Colonic mucosa (tissue), 4 donors: ENCODE results near the gene CRPPA. TPM values are rescaled to one million over a fixed set of nuclear protein-coding genes. Genes with fewer than 3 reads are reported as not detected.

Source experiments
- DNase-seq: peaks from one replicate; pipeline ENCODE4 v3.0.0-alpha.2; 2020
- H3K27ac ChIP-seq: fragments of 200-600 bp; one replicate; pipeline ENCODE4 v1.8.0; 2021
- H3K27me3 ChIP-seq: fragments of 200-600 bp; one replicate; pipeline ENCODE4 v1.8.0; 2021
- H3K36me3 ChIP-seq: fragments of 200-600 bp; one replicate; pipeline ENCODE4 v1.8.0; 2021
- H3K4me1 ChIP-seq: fragments of 200-600 bp; one replicate; pipeline ENCODE4 v1.8.0; 2021; ENCODE audit warnings: mild to moderate bottlenecking
- H3K4me3 ChIP-seq: fragments of 200-600 bp; one replicate; pipeline ENCODE4 v1.8.0; 2021
- H3K9ac ChIP-seq, 2 donors: one replicate each; pipeline ENCODE4 v1.7.0; 2013; ENCODE audit warnings: control low read depth in 2 of 2, low read depth in 2 of 2, low read length in 2 of 2
- H3K9me3 ChIP-seq: fragments of 200-600 bp; one replicate; pipeline ENCODE4 v1.8.0; 2021
- CTCF ChIP-seq: fragments of 200-600 bp; IDR thresholded peaks from one replicate; pipeline ENCODE4 v1.8.0; 2022; ENCODE audit warnings: antibody characterized with exemption, mild to moderate bottlenecking
- intact Hi-C: fragments of 100-400 bp; cut with DNase I; formaldehyde crosslinking; loops from one replicate; pipeline ENCODE4 v1.14.1; 2022
- total RNA-seq, 2 donors: library from RNA; stranded (reverse); fragmentation: NEBNext Ultra II Directional in 1 of 2; extraction: Animal tissue kit (Norgen Biotek cat#: 25700) in 1 of 2; gene quantifications; one replicate each; pipeline ENCODE4 v1.2.1, GENCODE V29; 2021
- donor health status: healthy.
- donor health status: DM: no; HTN: no; CAD: no.
- donor health status: DM: no; HTN: no; CAD: no.

Gene CRPPA
- total RNA-seq, 2 donors from 2014 or later: 1.9 to 2.4 TPM

DNA sequence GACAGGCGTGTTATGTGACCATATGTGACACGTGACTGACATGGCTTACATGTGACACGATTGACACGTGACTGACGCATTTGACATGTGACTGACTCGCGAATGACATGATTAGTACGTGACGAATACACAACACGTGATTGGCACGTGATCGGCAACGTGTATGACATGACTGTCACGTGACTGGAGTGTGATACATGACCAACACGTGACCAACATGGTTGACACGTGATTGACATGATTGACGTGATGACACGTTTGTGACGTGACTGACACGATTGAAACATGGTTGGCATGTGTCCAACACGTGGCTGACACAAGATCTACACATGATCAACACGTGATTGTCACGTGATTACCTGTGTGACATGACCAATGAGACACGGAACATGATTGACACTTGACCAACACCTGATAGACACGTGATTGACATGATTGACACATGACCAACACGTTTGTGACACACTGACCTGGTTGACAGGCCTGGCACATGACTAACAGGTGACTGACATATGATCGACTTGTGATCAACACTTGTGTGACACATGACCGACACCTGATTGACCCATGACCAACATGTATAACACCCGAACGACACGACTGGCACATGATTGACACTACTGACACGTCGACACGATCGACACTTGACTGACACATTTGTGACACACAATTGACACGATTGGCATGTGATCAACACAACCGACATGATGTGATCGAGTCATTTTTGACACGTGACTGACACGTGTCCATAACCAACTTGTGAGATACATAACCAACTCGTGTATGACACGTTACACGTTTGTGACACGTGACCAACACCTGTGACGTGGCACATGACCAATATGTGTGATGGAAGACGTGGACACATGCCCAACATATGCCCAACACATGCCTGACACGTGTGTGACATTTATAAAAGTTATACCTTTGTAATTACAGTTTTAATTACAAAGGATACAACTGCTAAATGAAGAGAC is 21.1 kb downstream of the CRPPA start:
- no peak for DNase-seq
- intact Hi-C loops: no loop called here
- no peak overlapping the region for H3K9ac ChIP-seq
- no peak for TF ChIP-seq CTCF
- H3K27me3 ChIP-seq: no peaks in the 10 kb centered on the region
- H3K4me3 ChIP-seq: no peak overlapping the region
- no peaks in the 10 kb centered on the region for H3K36me3 ChIP-seq
- H3K4me1 ChIP-seq: no peaks in the 10 kb centered on the region
- no peaks in the 10 kb centered on the region for H3K9me3 ChIP-seq
- H3K27ac ChIP-seq: no peak overlapping the region

GRCh38 chr7:16399265-16399831 is 22.0 kb downstream of the CRPPA start:
- no peak for DNase-seq
- no peak overlapping the region for H3K9ac ChIP-seq
- no peaks in the 10 kb centered on the region for H3K27me3 ChIP-seq
- intact Hi-C loops: no loop called here
- no peak overlapping the region for H3K4me3 ChIP-seq
- no peaks in the 10 kb centered on the region for H3K4me1 ChIP-seq
- H3K27ac ChIP-seq: no peak overlapping the region
- no peak for TF ChIP-seq CTCF
- H3K36me3 ChIP-seq: no peaks in the 10 kb centered on the region
- no peaks in the 10 kb centered on the region for H3K9me3 ChIP-seq

- no peak overlapping the region for H3K4me3 ChIP-seq
- H3K9ac ChIP-seq: no peak overlapping the region
- no peaks in the 10 kb centered on the region for H3K27me3 ChIP-seq
- no peak for DNase-seq
- no peaks in the 10 kb centered on the region for H3K9me3 ChIP-seq
- no peak overlapping the region for H3K27ac ChIP-seq
- no peaks in the 10 kb centered on the region for H3K4me1 ChIP-seq
- intact Hi-C loops: no loop called here
- TF ChIP-seq CTCF: no peak
- H3K36me3 ChIP-seq: no peaks in the 10 kb centered on the region
These were observed 23.0 kb downstream of the CRPPA start for GRCh38 chr7:16398146-16399017.

GRCh38 chr7:16397501-16398145 is 23.7 kb downstream of the CRPPA start:
- intact Hi-C loops: no loop called here
- no peaks in the 10 kb centered on the region for H3K4me1 ChIP-seq
- no peaks in the 10 kb centered on the region for H3K27me3 ChIP-seq
- TF ChIP-seq CTCF: no peak
- no peak for DNase-seq
- no peak overlapping the region for H3K27ac ChIP-seq
- H3K4me3 ChIP-seq: no peak overlapping the region
- H3K9me3 ChIP-seq: no peaks in the 10 kb centered on the region
- H3K36me3 ChIP-seq: no peaks in the 10 kb centered on the region
- H3K9ac ChIP-seq: no peak overlapping the region
